Measurements from ENCODE around the gene COL6A1. TPM values are rescaled to one million over a fixed set of nuclear protein-coding genes. Genes with fewer than 3 reads are reported as not detected.

Gene COL6A1
- total RNA-seq, 1 donor from 2014 or later: 611 TPM

- peaks cover 2% of the 10 kb centered on the region for H3K27me3 Mint-ChIP-seq (ENCODE audit: low read depth)
- peaks cover 41% of the 10 kb centered on the region for H3K9me3 Mint-ChIP-seq
- no peak overlapping the region for H3K4me3 Mint-ChIP-seq
- H3K27ac Mint-ChIP-seq: no peak overlapping the region
- TF ChIP-seq, protein P1, sequence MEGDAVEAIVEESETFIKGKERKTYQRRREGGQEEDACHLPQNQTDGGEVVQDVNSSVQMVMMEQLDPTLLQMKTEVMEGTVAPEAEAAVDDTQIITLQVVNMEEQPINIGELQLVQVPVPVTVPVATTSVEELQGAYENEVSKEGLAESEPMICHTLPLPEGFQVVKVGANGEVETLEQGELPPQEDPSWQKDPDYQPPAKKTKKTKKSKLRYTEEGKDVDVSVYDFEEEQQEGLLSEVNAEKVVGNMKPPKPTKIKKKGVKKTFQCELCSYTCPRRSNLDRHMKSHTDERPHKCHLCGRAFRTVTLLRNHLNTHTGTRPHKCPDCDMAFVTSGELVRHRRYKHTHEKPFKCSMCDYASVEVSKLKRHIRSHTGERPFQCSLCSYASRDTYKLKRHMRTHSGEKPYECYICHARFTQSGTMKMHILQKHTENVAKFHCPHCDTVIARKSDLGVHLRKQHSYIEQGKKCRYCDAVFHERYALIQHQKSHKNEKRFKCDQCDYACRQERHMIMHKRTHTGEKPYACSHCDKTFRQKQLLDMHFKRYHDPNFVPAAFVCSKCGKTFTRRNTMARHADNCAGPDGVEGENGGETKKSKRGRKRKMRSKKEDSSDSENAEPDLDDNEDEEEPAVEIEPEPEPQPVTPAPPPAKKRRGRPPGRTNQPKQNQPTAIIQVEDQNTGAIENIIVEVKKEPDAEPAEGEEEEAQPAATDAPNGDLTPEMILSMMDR (IDR thresholded peaks at IDR 0.05; ENCODE audit: unreplicated experiment): no peak
- peaks cover 3% of the 10 kb centered on the region for H3K4me1 Mint-ChIP-seq
- H3K36me3 Mint-ChIP-seq: peaks cover 2% of the 10 kb centered on the region
- no peak for DNase-seq (ENCODE audit: low spot score in 2 of 2, unreplicated experiment in 2 of 2)
Measured at GRCh38 chr21:45965084-45965809, 16.3 kb upstream of the COL6A1 start.

GRCh38 chr21:45966791-45967394, 14.7 kb upstream of the COL6A1 start:
- Mint-ChIP-seq H3K4me1 (peaks cover 9% of the 10 kb centered on the region), H3K9me3 (peaks cover 27% of the 10 kb centered on the region), H3K27ac (no peak overlapping the region), H3K36me3 (no peaks in the 10 kb centered on the region), H3K27me3 (ENCODE audit: low read depth) (peaks cover 2% of the 10 kb centered on the region), H3K4me3 (no peak overlapping the region)
- DNase-seq (ENCODE audit: low spot score in 2 of 2, unreplicated experiment in 2 of 2): no peak
- TF ChIP-seq, protein P1 (IDR thresholded peaks at IDR 0.05; ENCODE audit: unreplicated experiment): no peak

DNA sequence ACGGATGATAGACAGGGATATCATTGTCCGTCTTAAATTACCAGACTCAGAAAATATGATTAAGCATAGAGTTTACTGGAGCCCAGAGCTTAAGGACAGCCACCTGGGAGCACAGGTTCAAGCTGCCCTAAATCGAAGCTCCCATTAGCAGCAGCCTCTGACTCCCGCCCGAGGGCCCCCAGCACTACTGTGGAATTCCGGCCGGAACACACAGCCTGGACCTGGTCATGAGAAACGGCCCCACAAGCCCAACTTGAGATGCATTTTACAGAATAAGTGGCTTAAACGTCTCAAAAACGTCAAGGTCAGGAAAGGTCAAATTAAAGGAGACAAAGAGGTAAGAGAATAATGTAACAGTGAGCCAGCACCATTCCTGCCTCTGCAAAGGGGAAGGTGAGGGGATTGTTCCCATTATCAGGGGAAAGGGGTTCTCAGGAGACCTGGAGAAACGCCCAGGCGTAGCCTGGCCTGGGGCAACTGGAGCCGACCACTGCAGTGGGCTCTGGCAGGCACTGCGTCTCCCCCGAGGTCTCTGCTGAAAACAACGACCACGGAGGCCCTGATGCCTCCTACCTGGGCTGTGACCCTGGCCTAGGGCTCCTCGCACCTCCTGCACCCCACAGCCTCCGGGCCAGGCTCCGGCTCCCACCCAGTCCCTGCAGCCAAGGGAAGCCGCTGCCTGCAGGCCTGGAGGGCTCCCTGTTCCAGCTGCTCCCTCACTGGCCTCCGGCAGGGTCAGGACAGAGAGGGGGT, 11.5 kb upstream of the COL6A1 start:
- DNase-seq (ENCODE audit: low spot score in 2 of 2, unreplicated experiment in 2 of 2): no peak
- H3K27ac Mint-ChIP-seq: no peak overlapping the region
- TF ChIP-seq, protein P1 (IDR thresholded peaks at IDR 0.05; ENCODE audit: unreplicated experiment): no peak
- H3K4me3 Mint-ChIP-seq: peak overlapping the region; percentile 38
- H3K4me1 Mint-ChIP-seq: peaks cover 20% of the 10 kb centered on the region
- no peaks in the 10 kb centered on the region for H3K36me3 Mint-ChIP-seq
- H3K27me3 Mint-ChIP-seq (ENCODE audit: low read depth): peaks cover 17% of the 10 kb centered on the region
- peaks cover 6% of the 10 kb centered on the region for H3K9me3 Mint-ChIP-seq

- Mint-ChIP-seq H3K36me3 (no peaks in the 10 kb centered on the region), H3K4me1 (peaks cover 28% of the 10 kb centered on the region), H3K9me3 (no peaks in the 10 kb centered on the region), H3K27ac (no peak overlapping the region), H3K4me3 (no peak overlapping the region), H3K27me3 (ENCODE audit: low read depth) (peaks cover 25% of the 10 kb centered on the region)
- TF ChIP-seq, protein P1 (IDR thresholded peaks at IDR 0.05; ENCODE audit: unreplicated experiment): peak; percentile 87
- DNase-seq (ENCODE audit: low spot score in 2 of 2, unreplicated experiment in 2 of 2): peak in 1 of 2 experiments; percentile 80
Measured at GRCh38 chr21:45970674-45971615, 10.6 kb upstream of the COL6A1 start.

Measured in mesothelial cell of epicardium (in vitro differentiated cells).